Erythroblast (primary cell): ENCODE measurements around the gene FAAP20.

Experiments used
- DNase-seq, 2 experiments: peaks; one replicate each; lab custom pipeline; 2025; lab: John Stamatoyannopoulos, UW
- GATA1 ChIP-seq: IDR thresholded peaks from 2 replicates; pipeline ENCODE4 v1.6.1; 2011; ENCODE audit warnings: low read depth, mild to moderate bottlenecking, control low read depth, low read length, moderate library complexity
- POLR2A ChIP-seq: IDR thresholded peaks from 2 replicates; pipeline ENCODE4 v1.6.1; 2011; ENCODE audit warnings: mild to moderate bottlenecking, low read length

Gene FAAP20

DNA sequence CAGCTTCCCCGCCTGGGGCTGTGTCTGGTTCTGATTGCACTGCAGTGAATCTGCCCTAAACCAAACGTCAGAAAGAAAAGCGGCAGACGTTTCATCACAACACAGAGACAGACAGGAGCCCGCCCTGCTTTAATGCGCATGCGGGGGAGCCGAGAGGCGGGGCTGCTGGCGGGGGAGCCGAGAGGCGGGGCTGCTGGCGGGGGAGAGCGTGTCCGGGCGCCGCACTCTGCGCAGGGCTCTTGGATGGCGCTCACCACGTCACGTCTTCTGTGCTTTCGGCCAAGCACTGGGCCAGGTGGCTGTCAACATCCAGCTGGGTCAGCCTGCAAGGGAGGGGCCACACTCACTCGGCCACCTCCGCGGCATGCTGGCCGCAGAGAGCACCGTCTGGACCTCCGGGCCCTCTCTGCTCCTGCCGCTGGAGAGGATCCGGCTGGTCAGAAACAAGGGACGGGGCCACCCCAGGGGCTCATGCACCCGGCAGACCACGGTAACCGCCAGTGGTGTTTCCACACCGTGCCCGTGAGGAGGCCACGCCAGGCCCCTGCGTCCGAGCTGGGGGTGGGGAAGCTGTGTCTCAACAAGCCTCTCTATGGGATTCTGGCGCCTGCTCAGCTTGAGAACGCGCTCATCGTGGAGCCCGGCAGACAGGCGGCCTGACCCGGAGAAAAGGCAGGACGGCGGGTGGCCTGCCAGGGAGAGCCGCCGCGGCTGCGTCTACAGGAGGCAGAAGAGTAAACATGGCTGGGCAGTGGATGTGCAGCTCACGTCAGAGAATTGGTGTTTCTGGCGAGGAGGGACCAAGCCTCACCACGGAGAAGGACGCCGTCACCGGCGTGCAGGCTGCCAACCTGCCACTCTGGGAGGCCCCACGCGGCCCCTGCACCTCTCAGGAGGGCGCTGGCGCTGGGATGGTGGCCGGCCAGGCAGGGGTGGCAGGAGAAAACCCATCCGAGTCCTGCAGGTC is 4.8 kb downstream of the FAAP20 start:
- TF ChIP-seq GATA1 (no peak), POLR2A (peak; percentile 46)
- DNase-seq, result peak; percentile 91 to 94

GRCh38 chr1:2188336-2188735 is 6.2 kb downstream of the FAAP20 start:
- no peak for DNase-seq

GRCh38 chr1:2187619-2188018 is 7.0 kb downstream of the FAAP20 start:
- peak; percentile 30 to 49 for DNase-seq
- TF ChIP-seq GATA1 (no peak), POLR2A (no peak)

More at GRCh38 chr1:2188336-2188735, 6.2 kb downstream of the FAAP20 start:
- TF ChIP-seq GATA1 (no peak), POLR2A (no peak)

DNA sequence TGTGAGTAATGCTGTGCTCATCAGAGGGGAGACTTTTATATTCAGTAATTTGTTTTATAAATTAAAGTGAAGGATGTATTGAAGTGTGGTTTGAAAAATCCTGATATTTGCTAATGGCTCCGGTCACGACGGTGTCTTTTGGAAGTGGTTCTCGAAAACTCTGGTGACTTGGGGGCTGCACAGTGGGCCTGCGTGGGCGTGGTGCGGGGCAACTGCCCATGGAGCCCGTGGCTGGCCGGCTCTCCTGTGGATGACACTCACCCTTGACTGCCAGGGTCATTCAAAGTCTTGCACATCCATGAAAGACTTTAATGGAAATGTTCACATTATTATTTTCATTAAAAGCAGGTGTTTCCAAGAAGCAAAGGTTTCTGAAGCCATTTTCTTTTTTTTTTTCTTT is 7.7 kb downstream of the FAAP20 start:
- DNase-seq, result no peak
- TF ChIP-seq POLR2A (no peak), GATA1 (no peak)

- TF ChIP-seq POLR2A (no peak), GATA1 (no peak)
- DNase-seq, result no peak
Observed at GRCh38 chr1:2185880-2186855, 8.4 kb downstream of the FAAP20 start.

DNA sequence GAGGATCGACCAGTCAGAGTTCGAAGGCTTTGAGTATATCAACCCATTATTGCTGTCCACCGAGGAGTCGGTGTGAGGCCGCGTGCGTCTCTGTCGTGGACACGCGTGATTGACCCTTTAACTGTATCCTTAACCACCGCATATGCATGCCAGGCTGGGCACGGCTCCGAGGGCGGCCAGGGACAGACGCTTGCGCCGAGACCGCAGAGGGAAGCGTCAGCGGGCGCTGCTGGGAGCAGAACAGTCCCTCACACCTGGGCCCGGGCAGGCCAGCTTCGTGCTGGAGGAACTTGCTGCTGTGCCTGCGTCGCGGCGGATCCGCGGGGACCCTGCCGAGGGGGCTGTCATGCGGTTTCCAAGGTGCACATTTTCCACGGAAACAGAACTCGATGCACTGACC is 9.6 kb downstream of the FAAP20 start:
- no peak for TF ChIP-seq GATA1
- TF ChIP-seq POLR2A, result no peak
- DNase-seq, result no peak

DNA sequence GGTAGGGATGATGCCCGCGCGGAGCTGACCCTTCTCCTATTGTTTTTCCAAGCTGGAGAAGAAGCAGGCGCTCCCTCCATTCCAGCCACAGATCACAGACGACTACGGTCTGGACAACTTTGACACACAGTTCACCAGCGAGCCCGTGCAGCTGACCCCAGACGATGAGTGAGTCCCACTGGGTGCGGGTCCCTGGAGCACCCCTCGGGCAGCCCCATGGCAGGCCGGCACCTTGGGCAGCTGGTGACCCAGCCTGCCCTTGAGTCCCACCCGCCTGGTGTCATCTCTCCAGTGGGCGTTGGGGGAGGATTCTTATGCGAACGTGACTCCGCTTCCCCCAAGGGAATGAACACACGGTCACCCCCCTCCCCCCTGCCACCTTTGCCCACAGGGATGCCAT is 10.0 kb downstream of the FAAP20 start:
- DNase-seq, result no peak
- no peak for TF ChIP-seq GATA1

DNA sequence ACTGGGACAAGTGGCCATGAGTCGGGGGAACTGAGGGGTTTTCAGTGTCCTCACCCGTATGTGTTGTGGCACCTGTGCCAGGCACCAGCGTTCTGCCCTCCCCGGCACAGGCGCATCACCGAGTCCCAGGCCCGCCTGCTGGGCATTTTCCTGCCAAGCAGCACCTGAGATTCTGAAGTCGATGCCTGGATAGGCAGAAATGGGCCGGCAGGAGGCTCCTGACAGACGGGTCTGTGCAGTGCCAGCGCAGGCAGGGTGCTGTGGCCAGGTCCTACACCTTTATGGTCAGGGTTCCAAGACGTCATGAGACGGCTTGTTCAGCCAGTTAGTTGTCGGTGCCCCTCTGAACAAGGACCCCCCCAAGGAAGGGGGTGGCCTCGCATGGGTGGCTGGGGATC is 10.6 kb downstream of the FAAP20 start:
- TF ChIP-seq POLR2A, result no peak
- no peak for TF ChIP-seq GATA1
- no peak for DNase-seq

DNA sequence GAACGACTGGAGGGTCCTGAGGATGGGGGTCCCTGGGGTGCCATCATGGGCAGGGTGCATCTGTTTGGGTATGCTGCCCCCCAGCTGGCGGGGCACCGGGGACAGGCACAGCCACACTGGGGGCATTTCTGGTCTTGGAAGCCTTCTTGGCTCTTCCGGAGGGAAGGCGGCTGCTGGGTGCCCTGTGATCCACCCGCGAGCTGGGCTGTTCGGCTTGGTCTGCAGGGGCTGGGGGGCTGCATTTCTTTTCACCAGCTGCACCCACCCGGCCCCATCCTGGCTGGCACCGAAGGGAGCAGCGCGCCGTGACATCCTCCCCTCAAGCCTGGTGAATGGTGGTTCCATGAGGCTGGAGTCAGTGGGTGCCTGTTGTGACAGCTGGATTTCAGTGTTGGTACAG is 12.2 kb downstream of the FAAP20 start:
- DNase-seq, result no peak
- TF ChIP-seq POLR2A (no peak), GATA1 (no peak)

GRCh38 chr1:2181752-2182151 is 12.8 kb downstream of the FAAP20 start:
- no peak for DNase-seq
- TF ChIP-seq GATA1 (no peak), POLR2A (no peak)

- TF ChIP-seq GATA1, result no peak
- no peak for TF ChIP-seq POLR2A
- DNase-seq, result no peak
Observed at GRCh38 chr1:2181271-2181670, 13.3 kb downstream of the FAAP20 start.

GRCh38 chr1:2180297-2181245 is 14.0 kb downstream of the FAAP20 start:
- DNase-seq, result no peak
- TF ChIP-seq GATA1 (no peak), POLR2A (no peak)
